D721Med (cell line): ENCODE data around the gene NSMF.
"Not testable (repeated sequence)": the region's sequence is repeated elsewhere in the genome, so short reads cannot be mapped to it uniquely, and the experiment has no call there.

Source experiments
- DNase-seq: peaks from one replicate; pipeline ENCODE4 v3.0.0; 2011; ENCODE audit warnings: low spot score; ENCODE audit not compliant: insufficient read length
- FAIRE-seq: peaks from 2 replicates; lab custom pipeline; 2011; peaks lifted over from hg19 to GRCh38; lab: Jason Lieb, UNC
- TF ChIP-seq, protein P1 (sequence below): IDR thresholded peaks from 2 replicates; pipeline ENCODE4 v1.5.1; 2012; ENCODE audit warnings: mild to moderate bottlenecking, control low read depth; ENCODE audit not compliant: insufficient read depth; ENCODE audit errors: missing control alignments

Gene NSMF

DNA sequence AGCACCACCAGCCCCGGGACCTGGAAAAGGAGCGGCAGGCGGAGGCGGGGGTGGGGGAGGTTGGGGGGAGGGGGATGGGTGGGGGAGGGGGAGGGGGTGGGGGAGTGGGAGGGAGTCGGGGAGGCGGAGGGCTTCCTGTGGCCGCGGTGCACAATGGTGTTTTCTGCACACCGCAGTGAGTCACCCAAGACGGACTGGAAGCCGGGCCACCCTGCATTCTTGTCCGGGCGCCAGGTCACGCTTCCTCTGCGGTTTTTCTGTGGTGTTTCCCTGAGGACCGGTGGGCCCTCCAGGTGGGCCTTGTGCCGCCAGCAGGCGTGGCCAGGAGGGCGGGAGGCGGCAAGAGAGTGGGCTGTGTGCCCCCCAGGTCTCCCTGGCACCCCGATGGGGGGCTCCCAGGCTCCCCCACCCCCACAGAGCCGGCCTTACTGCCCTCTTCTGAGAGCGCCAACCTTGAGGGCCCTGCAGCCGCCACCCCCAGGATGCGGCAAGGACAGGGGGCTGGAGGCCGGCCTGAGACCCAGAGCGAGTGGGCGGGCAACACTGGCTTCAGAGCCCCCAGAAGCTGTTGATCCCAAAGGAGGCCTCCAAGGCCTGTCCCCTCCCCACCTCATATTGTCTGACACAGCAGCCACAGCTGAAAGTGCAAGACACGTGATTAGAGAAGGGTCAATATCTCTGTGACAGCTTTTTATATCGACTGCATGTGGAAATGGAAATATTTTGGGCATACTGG, 47.3 kb downstream of the NSMF start:
- no peak for FAIRE-seq
- TF ChIP-seq, protein P1, sequence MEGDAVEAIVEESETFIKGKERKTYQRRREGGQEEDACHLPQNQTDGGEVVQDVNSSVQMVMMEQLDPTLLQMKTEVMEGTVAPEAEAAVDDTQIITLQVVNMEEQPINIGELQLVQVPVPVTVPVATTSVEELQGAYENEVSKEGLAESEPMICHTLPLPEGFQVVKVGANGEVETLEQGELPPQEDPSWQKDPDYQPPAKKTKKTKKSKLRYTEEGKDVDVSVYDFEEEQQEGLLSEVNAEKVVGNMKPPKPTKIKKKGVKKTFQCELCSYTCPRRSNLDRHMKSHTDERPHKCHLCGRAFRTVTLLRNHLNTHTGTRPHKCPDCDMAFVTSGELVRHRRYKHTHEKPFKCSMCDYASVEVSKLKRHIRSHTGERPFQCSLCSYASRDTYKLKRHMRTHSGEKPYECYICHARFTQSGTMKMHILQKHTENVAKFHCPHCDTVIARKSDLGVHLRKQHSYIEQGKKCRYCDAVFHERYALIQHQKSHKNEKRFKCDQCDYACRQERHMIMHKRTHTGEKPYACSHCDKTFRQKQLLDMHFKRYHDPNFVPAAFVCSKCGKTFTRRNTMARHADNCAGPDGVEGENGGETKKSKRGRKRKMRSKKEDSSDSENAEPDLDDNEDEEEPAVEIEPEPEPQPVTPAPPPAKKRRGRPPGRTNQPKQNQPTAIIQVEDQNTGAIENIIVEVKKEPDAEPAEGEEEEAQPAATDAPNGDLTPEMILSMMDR = no peak
- no peak for DNase-seq

GRCh38 chr9:137411260-137411644, 47.9 kb downstream of the NSMF start:
- FAIRE-seq = no peak
- DNase-seq = no peak

GRCh38 chr9:137410891-137411249, 48.3 kb downstream of the NSMF start:
- no peak for FAIRE-seq
- TF ChIP-seq, protein P1 = no peak
- no peak for DNase-seq

More at GRCh38 chr9:137411260-137411644, 47.9 kb downstream of the NSMF start:
- TF ChIP-seq, protein P1 = no peak

- not testable (repeated sequence) for DNase-seq, FAIRE-seq
Observed at GRCh38 chr9:137410236-137410890, 48.8 kb downstream of the NSMF start.

- FAIRE-seq (no peak), DNase-seq (no peak)
- TF ChIP-seq, protein P1 = no peak
Observed at GRCh38 chr9:137409515-137409914, 49.6 kb downstream of the NSMF start.

- TF ChIP-seq, protein P1 = no peak
- DNase-seq (no peak), FAIRE-seq (no peak)
Observed at GRCh38 chr9:137408651-137409405, 50.3 kb downstream of the NSMF start.

DNA sequence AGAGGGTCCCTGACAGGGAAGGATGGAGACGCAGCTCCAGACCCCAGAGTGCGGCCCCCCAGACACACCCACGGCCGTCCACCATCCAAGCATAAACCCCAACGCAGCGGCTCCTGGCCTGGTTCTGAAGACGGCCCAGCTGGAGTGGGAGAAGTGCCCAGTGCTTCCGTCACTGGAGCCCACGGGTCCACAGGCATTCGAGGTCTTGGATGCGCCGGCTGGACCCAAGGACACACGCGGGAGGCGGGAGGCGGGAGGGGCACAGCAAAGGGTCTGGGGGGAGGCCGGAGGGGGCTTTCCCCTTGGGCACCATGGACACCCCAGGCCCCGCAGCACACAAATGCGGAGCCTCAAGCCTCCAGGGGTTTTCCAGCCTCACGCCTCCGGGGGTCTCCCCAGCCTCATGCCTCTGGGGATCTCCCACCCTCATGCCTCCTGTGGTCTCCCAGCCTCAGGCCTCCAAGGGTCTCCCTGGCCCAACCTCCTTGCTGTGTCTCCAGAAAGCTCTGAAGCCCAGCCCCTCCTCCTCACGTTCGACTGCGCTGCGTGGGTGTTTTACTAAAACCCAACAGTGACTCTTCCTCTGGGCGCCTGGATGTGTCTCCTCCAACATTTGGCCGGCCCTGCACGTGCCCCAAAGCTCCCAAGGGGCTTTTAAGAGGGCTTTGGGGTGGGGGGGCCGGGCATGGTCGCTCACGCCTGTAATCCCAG, 51.4 kb downstream of the NSMF start:
- no peak for DNase-seq
- TF ChIP-seq, protein P1 = no peak
- FAIRE-seq = no peak
